ENCODE results near the gene TAF1B.

TAF1B gene

GRCh38 chr2:9807056-9807455 is 36.2 kb upstream of the TAF1B start:
- Histone ChIP-seq H3K9me3 (ENCODE audit: low read length) (no peaks in the 10 kb centered on the region), H4K20me1 (ENCODE audit: insufficient read depth, low read length) (no peaks in the 10 kb centered on the region), H3K9ac (ENCODE audit: low read length) (no peak overlapping the region), H3K27me3 (ENCODE audit: insufficient read depth, low read length) (no peaks in the 10 kb centered on the region), H3K27ac (ENCODE audit: low read depth, low read length, poor library complexity, severe bottlenecking) (no peak overlapping the region), H3K36me3 (ENCODE audit: insufficient read depth, low read length) (no peaks in the 10 kb centered on the region), H3F3A (ENCODE audit: insufficient read depth, low read length) (no peaks in the 10 kb centered on the region), H3K4me2 (ENCODE audit: low read length) (no peak overlapping the region), H3K79me2 (ENCODE audit: insufficient read depth, low read length) (no peaks in the 10 kb centered on the region), H3K4me1 (ENCODE audit: insufficient read depth, low read length, severe bottlenecking) (no peaks in the 10 kb centered on the region), H3K9me2 (ENCODE audit: low read depth, low read length) (no peaks in the 10 kb centered on the region), H2AFZ (ENCODE audit: low read length) (no peak overlapping the region), H3K4me3 (ENCODE audit: low read depth, low read length, poor library complexity, severe bottlenecking) (no peak overlapping the region)
- TF ChIP-seq CTCF (IDR thresholded peaks at IDR 0.05; ENCODE audit: low read length), result no peak
- no peak for TF ChIP-seq EZH2 (IDR thresholded peaks at IDR 0.05; ENCODE audit: borderline replicate concordance, low read length)

GRCh38 chr2:9807555-9808305 is 35.5 kb upstream of the TAF1B start:
- Histone ChIP-seq H3K4me3 (ENCODE audit: low read depth, low read length, poor library complexity, severe bottlenecking) (no peak overlapping the region), H3K9ac (ENCODE audit: low read length) (no peak overlapping the region), H3K79me2 (ENCODE audit: insufficient read depth, low read length) (no peaks in the 10 kb centered on the region), H3K4me1 (ENCODE audit: insufficient read depth, low read length, severe bottlenecking) (no peaks in the 10 kb centered on the region), H3K9me2 (ENCODE audit: low read depth, low read length) (no peaks in the 10 kb centered on the region), H2AFZ (ENCODE audit: low read length) (no peak overlapping the region), H3F3A (ENCODE audit: insufficient read depth, low read length) (no peaks in the 10 kb centered on the region), H3K27me3 (ENCODE audit: insufficient read depth, low read length) (no peaks in the 10 kb centered on the region), H3K36me3 (ENCODE audit: insufficient read depth, low read length) (no peaks in the 10 kb centered on the region), H3K9me3 (ENCODE audit: low read length) (no peaks in the 10 kb centered on the region), H3K4me2 (ENCODE audit: low read length) (no peak overlapping the region), H4K20me1 (ENCODE audit: insufficient read depth, low read length) (no peaks in the 10 kb centered on the region), H3K27ac (ENCODE audit: low read depth, low read length, poor library complexity, severe bottlenecking) (no peak overlapping the region)
- TF ChIP-seq CTCF (IDR thresholded peaks at IDR 0.05; ENCODE audit: low read length) (no peak), EZH2 (IDR thresholded peaks at IDR 0.05; ENCODE audit: borderline replicate concordance, low read length) (no peak)

GRCh38 chr2:9808334-9809063 is 34.8 kb upstream of the TAF1B start:
- Histone ChIP-seq H3K27me3 (ENCODE audit: insufficient read depth, low read length) (no peaks in the 10 kb centered on the region), H4K20me1 (ENCODE audit: insufficient read depth, low read length) (no peaks in the 10 kb centered on the region), H3K36me3 (ENCODE audit: insufficient read depth, low read length) (no peaks in the 10 kb centered on the region), H3K9me2 (ENCODE audit: low read depth, low read length) (no peaks in the 10 kb centered on the region), H3F3A (ENCODE audit: insufficient read depth, low read length) (no peaks in the 10 kb centered on the region), H3K4me1 (ENCODE audit: insufficient read depth, low read length, severe bottlenecking) (no peaks in the 10 kb centered on the region), H3K4me3 (ENCODE audit: low read depth, low read length, poor library complexity, severe bottlenecking) (no peak overlapping the region), H3K9me3 (ENCODE audit: low read length) (no peaks in the 10 kb centered on the region), H2AFZ (ENCODE audit: low read length) (no peak overlapping the region), H3K79me2 (ENCODE audit: insufficient read depth, low read length) (no peaks in the 10 kb centered on the region), H3K9ac (ENCODE audit: low read length) (no peak overlapping the region), H3K27ac (ENCODE audit: low read depth, low read length, poor library complexity, severe bottlenecking) (no peak overlapping the region), H3K4me2 (ENCODE audit: low read length) (no peak overlapping the region)
- TF ChIP-seq CTCF (IDR thresholded peaks at IDR 0.05; ENCODE audit: low read length), result no peak

All from OCI-LY1 (cell line).